ENCODE results near the gene UBR2. TPM values are rescaled to one million over a fixed set of nuclear protein-coding genes. Genes with fewer than 3 reads are reported as not detected.

The UBR2 gene
- total RNA-seq, 2 experiments from 2014 or later, result 27.4 to 27.7 TPM

- H3K4me3 Mint-ChIP-seq, result no peak overlapping the region
- Histone ChIP-seq H3K36me3 (ENCODE audit: insufficient read depth, low read length) (peaks cover 80% of the 10 kb centered on the region), H3K4me3 (ENCODE audit: low read length) (no peak overlapping the region), H3K27ac (ENCODE audit: low read depth in 1 of 2, low read length in 2 of 2) (no peak overlapping the region), H3K9me3 (ENCODE audit: control insufficient read depth in 1 of 2, insufficient read depth in 1 of 2, low read length in 2 of 2) (no peaks in the 10 kb centered on the region), H3K4me1 (ENCODE audit: insufficient read depth, low read length) (no peaks in the 10 kb centered on the region), H3K27me3 (ENCODE audit: control insufficient read depth in 1 of 2, insufficient read depth in 2 of 2, low read length in 2 of 2) (no peaks in the 10 kb centered on the region)
- peak overlapping the region; percentile 7 for H3K27ac Mint-ChIP-seq
- CTCF ChIA-PET, result no interaction called here
- no peak for ATAC-seq (ENCODE audit: poor library complexity)
- POLR2A ChIA-PET, result interaction anchor here (1.0 kb wide), 1 partner anchor 226 kb away, joined by 6 read pairs; the partner anchor contains the start of gene RPL7L1
- no peaks in the 10 kb centered on the region for H3K9me3 Mint-ChIP-seq
- peaks cover 85% of the 10 kb centered on the region for H3K36me3 Mint-ChIP-seq (ENCODE audit: low read depth)
- intact Hi-C loops (cut with DNase I, micrococcal nuclease), result no loop called here
- TF ChIP-seq CTCF (IDR thresholded peaks at IDR 0.05), result no peak
- no peak for DNase-seq
- H3K27me3 Mint-ChIP-seq, result no peaks in the 10 kb centered on the region
- no peaks in the 10 kb centered on the region for H3K4me1 Mint-ChIP-seq (ENCODE audit: low read depth)
Observed at GRCh38 chr6:42653851-42654250, 90.0 kb downstream of the UBR2 start.

GRCh38 chr6:42659806-42660205 is 96.0 kb downstream of the UBR2 start:
- no peak overlapping the region for H3K4me3 Mint-ChIP-seq
- H3K9me3 Mint-ChIP-seq, result no peaks in the 10 kb centered on the region
- H3K27ac ChIP-seq (ENCODE audit: low read depth in 1 of 2, low read length in 2 of 2), result no peak overlapping the region
- ChIA-PET CTCF (no interaction called here), POLR2A (no interaction called here)
- H3K27me3 Mint-ChIP-seq, result no peaks in the 10 kb centered on the region
- no peak for TF ChIP-seq CTCF (IDR thresholded peaks at IDR 0.05)
- H3K4me1 ChIP-seq (ENCODE audit: insufficient read depth, low read length), result no peaks in the 10 kb centered on the region
- H3K9me3 ChIP-seq (ENCODE audit: control insufficient read depth in 1 of 2, insufficient read depth in 1 of 2, low read length in 2 of 2), result no peaks in the 10 kb centered on the region
- no peaks in the 10 kb centered on the region for H3K27me3 ChIP-seq (ENCODE audit: control insufficient read depth in 1 of 2, insufficient read depth in 2 of 2, low read length in 2 of 2)
- DNase-seq (no peak), ATAC-seq (ENCODE audit: poor library complexity) (no peak)
- H3K4me1 Mint-ChIP-seq (ENCODE audit: low read depth), result no peaks in the 10 kb centered on the region
- no peak overlapping the region for H3K4me3 ChIP-seq (ENCODE audit: low read length)
- intact Hi-C loops (cut with DNase I, micrococcal nuclease), result loop anchor here (2.0 to 5.0 kb wide), 3 partner anchors 112 to 483 kb away; no protein-coding TSS in a partner anchor
- no peak overlapping the region for H3K27ac Mint-ChIP-seq
- H3K36me3 Mint-ChIP-seq (ENCODE audit: low read depth), result peaks cover 80% of the 10 kb centered on the region
- H3K36me3 ChIP-seq (ENCODE audit: insufficient read depth, low read length), result peaks cover 72% of the 10 kb centered on the region

GRCh38 chr6:42661540-42662153 is 97.8 kb downstream of the UBR2 start:
- Mint-ChIP-seq H3K27ac (no peak overlapping the region), H3K4me3 (no peak overlapping the region), H3K27me3 (no peaks in the 10 kb centered on the region), H3K9me3 (no peaks in the 10 kb centered on the region), H3K4me1 (ENCODE audit: low read depth) (no peaks in the 10 kb centered on the region), H3K36me3 (ENCODE audit: low read depth) (peaks cover 89% of the 10 kb centered on the region)
- DNase-seq (peak; percentile 75 to 91 (median 85)), ATAC-seq (ENCODE audit: poor library complexity) (peak; percentile 100)
- Histone ChIP-seq H3K27ac (ENCODE audit: low read depth in 1 of 2, low read length in 2 of 2) (no peak overlapping the region), H3K9me3 (ENCODE audit: control insufficient read depth in 1 of 2, insufficient read depth in 1 of 2, low read length in 2 of 2) (no peaks in the 10 kb centered on the region), H3K36me3 (ENCODE audit: insufficient read depth, low read length) (peaks cover 75% of the 10 kb centered on the region), H3K4me1 (ENCODE audit: insufficient read depth, low read length) (no peaks in the 10 kb centered on the region), H3K27me3 (ENCODE audit: control insufficient read depth in 1 of 2, insufficient read depth in 2 of 2, low read length in 2 of 2) (no peaks in the 10 kb centered on the region), H3K4me3 (ENCODE audit: low read length) (no peak overlapping the region)
- POLR2A ChIA-PET, result interaction anchor here (0.7 to 2.1 kb wide), 12 partner anchors 14 to 236 kb away, joined by 3 to 21 read pairs (median 4); partner anchors contain the start of genes BICRAL, RPL7L1 and TBCC
- TF ChIP-seq CTCF (IDR thresholded peaks at IDR 0.05), result peak; percentile 90
- intact Hi-C loops (cut with DNase I, micrococcal nuclease), result loop anchor here (1.0 to 5.0 kb wide), 5 partner anchors 65 to 481 kb away; no protein-coding TSS in a partner anchor
- CTCF ChIA-PET, result interaction anchor here (0.6 to 4.5 kb wide), 27 partner anchors 9 to 874 kb away, joined by 3 to 33 read pairs (median 3); partner anchors contain the start of genes BICRAL, RPL7L1 and TBCC

Data from CD4-positive, alpha-beta T cell (primary cell).